GM21786 (cell line): ENCODE results near the gene GALNT2.

Experiments used
- ATAC-seq: cut with Tn5 transposase; IDR thresholded peaks from one replicate; pipeline ENCODE4 v1.9.1; 2021; ENCODE audit not compliant: unreplicated experiment

Gene GALNT2

DNA sequence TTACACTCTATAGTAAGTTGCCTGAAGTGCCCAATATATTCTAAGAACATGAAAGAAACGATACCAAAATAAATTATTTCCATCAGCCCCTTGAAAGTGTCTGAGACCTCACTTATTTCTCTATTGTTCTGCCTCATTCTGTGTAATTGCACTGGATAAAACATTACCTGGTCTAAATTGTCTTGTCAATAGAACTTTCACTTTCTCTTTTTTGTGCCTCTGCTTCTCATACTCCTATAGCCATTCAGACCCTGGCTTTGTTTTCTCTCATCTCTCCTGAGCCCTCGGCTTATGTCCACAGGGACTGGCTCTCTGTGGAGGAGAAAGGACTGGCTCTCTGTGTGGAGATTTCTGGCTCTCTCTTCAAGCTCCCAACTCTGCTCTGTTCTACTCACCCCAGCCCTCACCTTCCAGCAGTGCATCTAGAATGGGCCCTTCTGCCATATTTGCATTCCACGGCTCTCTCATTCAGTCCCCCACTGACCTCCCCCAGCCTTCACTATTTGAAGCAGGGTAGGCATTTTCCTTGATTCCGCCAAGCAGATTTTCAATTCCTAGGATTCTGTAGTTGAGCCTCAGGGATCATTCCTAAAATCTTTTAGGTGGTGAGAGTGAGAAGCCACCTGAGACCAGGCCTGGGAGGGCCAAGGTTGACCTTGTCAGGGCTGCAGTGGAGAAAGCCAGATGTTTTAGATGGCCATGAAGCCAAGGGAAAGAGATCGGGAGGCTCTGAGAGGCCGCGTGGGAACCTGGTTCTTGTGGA is 15.9 kb upstream of the GALNT2 start:
- no peak for ATAC-seq

DNA sequence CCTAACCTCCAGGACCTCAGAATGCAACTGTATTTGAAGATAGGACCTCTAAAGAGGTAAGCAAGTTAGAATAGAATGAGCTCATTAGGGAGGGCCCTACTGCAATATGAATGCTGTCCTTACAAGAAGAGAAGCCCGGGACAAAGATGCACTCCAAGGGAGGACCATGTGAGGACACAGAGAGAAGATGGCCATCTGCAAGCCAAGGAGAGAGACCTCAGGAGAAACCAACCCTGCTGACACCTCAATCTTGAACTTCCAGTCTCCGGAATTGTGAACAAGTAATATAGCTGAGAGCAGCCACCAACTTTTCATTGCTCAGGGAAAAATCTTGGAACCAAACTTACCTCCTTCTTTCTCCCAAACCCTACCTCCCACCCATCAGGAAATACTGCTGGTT is 15.0 kb upstream of the GALNT2 start:
- no peak for ATAC-seq

DNA sequence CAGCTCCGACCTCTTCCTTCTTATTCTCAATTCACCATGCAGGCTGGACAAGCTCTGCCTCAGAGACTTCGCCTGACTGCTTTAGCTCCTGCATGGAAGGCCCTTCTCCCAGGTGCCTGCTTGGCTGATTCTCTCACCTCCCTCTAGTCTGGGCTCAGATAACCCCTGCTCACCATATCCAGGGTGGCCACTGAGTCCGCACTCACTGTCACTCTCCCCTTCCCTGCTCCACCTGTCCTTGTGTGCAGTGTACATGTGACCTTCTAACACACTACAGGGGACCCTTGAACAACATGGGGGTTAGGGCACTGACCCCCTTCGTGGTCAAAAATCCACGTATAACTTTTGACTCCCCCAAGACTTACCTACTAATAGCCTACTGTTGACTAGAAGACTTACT is 14.4 kb upstream of the GALNT2 start:
- no peak for ATAC-seq

DNA sequence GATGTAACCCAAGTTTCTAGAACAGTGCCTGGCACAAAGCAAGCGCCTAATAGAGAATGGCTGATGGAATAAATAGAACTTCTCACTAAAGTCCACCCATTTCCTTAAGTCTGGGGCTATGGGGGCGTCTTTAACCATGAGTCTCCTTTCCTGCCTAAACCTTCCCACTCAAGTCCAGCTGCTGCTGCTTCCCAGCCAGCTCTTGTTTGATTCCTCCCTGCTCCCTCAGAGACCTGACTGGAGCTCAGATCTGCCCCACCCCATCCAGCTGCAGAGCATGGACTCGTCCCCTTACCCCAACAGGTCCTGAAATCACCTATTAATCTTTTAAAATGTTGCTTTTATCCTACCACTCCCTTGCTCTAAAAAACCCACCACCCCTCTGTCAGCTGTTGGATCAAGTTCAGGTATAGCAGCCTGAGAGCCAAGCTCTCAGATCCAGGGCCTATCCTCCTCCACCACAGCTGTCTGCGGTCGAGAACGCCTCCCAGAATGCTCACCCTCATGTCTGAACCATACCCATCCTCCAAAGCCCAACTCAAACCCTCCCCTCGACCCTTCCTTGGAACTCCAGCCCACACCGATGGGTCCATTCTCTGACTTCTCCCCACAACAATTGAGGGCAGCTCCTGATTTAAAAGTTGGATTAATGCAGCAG is 12.8 kb upstream of the GALNT2 start:
- no peak for ATAC-seq

DNA sequence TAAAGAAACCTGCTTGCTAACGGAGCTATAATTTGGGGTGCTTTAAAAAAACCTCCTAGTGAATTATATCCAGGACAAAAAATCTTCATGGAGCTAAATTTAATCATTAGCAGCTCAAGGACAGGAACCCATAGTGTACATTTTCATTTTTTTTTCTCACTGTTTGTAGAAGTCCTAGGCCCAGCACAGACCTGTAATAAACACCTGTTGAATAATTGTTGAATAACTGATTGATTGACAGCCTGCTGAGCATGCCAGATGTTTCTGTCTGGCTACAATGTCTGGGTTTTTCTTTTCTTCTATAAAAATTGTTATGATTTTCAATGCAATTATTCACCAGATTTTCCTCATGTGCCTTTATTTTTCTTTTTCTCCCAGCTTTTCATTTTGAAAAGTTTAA is 10.9 kb upstream of the GALNT2 start:
- ATAC-seq, result no peak

DNA sequence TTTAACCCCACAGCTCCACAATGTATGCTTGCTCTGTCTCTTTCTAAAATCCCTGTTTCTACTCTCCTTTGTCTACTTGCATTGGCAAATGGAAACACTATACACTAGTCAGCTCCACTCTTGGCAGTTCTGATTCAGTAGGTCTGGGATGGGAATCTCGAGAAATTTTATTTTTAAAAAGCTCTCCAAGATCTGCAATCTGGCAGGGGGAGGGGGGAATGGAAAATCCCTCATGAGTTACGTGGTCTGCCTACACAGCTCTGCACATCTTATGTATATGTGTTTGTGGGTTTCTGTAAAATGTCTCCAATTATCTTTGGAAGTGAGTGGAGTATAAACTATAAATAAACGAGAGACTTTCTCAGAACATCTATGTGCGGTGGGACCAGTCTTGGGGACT is 9.9 kb upstream of the GALNT2 start:
- no peak for ATAC-seq

DNA sequence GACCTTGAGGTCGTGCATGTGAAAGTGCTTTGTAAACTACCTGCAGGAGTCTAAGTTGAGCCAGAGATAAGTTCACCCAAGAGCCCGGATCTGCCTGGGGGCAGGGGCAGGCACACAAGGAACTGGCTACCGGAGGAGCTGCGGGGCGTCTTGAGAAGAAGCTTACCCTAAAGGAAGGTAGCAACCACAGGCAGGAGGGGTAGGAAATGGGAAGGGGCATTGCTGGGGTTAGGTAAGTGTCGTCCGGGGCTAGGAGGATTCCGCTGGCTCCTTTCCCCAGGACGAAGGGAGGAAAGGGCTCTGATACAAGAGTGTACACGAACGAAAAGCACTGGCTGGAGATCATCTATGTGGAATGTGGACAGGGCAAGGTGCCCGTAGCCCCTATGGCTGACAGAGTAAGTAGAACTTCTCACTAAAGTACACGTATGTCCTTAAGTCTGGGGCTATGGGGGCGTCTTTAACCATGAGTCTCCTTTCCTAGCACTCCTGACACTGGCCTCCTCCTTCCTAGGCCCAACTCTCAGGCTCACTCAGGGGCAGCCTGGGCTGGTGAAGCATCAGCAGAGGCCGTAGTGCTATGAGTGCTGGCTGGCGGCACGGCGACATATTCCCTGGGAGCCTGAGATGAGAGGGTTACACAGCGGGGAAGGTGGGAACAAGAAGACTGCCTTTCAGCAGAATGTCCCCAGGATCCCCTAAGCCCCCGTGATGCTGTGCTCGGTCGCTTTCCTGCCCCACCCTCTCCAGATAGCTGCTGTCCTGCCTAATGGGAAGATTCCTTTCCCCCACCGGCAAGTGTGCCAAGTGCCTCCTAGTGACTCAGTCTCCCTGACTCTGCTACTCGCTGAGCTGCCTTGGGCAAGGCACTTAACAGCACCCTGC is 9.1 kb upstream of the GALNT2 start:
- no peak for ATAC-seq

DNA sequence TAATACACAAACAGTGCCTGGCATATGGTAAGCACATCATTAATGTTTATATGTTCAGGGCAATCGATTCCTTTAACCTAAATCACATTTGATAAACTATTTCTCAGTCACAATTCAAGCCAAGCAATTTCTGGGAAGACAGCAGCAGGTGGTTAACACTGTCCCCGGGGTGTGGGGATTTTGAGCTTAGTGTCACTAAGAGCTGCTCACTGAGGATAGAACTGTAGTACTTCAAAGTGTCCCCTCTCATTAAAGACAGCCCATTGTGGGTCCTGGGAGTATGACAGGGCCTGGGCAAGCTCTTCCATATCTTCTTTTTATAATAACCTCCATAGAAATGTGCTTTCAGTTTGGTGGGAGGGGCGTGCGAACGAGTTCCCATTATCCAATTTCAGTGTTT is 8.4 kb upstream of the GALNT2 start:
- no peak for ATAC-seq

DNA sequence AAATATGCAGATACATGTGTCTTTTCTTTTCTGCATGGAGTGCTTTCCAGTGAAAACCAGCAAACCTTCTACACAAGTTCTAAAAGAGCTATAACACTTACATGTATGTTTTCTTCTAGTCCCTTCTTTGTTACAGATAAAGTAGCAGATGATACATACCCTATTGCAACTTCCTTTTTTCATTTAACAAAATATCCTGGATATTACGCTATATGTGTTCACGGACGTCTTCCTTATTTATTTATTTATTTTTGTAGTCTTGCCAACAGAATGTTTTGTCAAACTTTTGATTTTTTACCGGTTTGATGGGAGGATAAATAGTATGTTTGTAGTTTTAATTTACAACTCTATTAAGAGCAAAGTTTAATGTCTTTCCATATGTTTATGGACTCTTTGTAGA is 5.2 kb upstream of the GALNT2 start:
- ATAC-seq, result no peak

DNA sequence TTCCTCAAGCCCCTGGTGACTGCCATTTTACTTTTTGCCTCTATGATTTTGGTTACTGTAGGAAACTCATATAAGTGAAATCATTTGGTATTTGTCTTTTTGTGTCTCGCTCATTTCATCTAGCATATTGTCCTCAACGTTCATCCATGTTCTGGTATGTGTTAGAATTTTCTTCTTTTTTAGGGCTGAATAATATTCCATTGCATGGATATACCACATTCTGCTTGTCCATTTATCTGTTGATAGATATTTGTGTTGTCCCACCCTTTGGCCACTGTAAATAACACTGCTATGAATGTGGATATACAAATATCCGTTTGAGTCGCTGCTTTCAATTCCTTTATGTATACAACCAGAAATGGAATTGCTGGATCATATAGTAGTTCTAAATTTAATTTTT is 4.5 kb upstream of the GALNT2 start:
- ATAC-seq, result no peak

DNA sequence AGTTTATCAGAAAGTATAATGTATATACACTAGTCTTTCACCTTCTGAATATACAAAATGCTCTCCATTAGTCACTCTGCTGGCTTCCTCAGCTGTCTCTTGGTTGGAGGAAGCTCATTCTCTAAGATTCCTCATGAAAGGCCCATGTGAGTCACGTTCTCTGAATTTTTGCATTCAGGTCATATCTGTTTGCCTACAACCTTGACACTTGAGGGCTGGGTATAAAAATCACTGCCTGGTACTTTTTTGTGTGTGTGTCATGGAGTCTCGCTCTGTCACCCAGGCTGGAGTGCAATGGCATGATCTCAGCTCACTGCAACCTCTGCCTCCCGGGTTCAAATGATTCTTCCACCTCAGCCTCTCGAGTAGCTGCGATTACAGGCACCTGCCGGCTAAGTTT is 2.8 kb upstream of the GALNT2 start:
- ATAC-seq, result no peak

DNA sequence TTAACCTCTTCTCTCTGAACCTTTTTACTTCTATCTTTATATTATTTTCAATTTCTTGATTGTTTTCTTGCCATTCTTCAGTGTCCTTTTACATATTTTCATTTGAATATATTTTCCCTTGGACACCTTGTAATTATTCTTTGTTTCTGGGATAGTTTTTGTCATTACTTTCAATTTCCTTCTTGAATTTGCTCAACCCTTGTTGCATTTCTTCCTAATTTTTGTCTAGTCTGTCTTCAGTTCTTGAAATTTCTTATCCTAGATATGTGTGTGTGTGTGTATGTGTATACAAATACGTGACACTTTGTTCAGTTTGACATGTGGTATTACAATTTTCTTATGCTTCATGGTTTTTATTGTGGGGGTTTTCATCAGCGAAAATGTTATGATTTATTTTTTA is 1.9 kb upstream of the GALNT2 start:
- ATAC-seq, result no peak

DNA sequence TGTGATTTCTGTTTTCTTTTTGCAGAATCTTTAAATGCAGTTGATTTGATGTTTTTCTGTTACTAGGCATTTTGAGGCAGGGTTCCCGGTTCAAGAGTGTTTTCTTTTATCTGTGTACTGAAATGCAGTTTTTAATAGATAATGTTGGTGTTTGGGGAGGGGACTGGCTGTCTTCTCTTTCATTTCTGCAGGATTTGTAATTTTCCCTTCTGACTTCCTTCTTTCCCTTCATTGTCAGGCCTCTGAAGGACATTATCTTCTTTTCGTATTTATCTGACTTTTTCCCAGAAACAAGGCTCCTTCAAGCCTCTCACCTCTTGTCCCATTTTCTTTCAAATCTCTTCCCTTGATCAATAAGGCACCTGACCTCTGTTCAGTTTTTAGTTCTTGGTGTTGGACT is 1.5 kb upstream of the GALNT2 start:
- no peak for ATAC-seq

DNA sequence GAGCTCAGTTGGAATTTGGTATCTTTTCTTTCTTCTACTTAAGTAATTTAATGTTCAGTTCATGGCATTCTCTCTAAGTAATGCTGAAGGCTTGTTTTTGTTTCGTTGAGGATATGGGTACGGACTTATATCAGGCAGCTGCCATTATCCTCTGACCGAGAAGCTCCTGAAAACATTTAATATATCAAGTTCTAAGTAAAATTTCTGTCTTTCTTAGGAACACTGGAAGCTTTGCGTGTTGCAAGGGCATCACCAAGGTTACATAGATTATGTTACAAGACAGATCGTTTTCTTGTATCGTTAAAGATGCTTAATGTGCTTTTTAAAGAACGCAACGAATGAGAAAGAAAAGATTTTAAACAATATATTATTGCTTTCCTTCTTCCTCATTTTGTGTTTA is 1.0 kb upstream of the GALNT2 start:
- no peak for ATAC-seq

DNA sequence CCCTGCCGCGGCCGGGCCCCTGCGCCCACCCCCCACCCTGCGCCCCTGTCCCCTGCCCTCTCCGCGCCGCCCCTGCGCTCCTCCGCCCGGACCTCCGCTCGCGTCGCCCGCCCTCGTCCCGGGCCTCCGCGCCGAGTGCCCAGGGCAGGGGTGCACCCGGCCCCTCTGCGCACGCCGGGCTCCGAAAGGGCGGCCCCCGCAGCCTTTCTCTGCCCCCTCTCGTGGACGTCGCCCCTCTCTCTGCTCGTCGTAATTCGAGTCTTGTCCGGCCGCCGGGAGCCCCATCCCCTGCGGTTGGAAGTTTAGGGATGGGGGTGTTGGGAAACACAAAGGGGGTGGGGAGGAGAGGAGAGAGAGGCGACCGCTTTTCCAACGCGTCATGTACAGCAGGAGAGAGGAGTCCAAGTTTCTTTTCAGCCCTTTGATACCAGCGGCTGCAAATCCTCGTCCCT is 407 bp downstream of the GALNT2 start:
- no peak for ATAC-seq

DNA sequence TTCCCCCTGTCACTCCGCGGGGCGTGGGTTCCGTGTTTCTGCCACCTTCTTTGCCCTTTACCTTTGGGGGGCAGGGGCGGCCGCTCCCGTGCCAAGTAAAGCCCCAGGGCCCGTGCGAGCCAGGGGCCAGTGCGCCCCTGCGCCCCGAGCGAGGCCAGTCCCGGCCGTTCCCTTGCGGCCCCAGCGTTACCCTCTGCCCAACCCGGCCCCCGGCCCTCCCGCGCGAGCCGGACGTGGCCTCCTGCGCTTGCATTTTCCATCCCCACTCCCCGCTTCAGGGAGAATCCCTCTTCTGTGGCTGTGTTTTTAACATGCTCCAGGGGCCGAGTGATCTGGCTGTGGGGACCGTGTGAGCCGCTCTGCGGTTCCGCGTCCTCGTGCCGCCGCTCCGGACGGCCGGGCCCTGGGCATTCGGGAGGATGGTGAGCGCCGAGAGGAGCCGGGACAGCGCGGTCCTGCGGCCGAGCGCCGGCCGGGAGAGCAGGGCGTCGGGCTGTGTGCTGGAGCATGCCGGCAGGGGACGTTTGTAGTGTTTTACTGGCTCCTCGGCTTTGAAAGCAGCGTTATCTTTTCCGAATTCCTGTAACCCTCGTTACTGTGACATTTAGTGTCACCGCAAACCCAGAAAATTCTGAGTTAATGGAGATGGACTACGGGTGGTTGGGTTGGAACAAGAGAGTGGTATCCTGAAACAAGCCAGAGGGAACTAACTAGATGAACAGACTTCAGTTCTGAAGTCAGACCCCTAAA is 1.0 kb downstream of the GALNT2 start:
- no peak for ATAC-seq

DNA sequence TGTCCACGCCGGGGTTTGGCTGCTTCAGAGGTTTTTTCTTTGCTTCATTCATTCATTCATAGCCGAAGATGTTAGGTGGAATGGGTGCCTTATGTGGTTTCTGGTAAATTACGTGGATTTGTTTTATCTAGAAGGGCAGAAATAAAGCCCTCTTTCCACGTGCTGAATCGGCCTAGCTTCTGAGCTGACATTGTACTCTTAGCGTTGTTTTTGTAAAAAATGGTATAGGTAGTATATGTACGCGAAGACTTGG is 1.5 kb downstream of the GALNT2 start:
- no peak for ATAC-seq

DNA sequence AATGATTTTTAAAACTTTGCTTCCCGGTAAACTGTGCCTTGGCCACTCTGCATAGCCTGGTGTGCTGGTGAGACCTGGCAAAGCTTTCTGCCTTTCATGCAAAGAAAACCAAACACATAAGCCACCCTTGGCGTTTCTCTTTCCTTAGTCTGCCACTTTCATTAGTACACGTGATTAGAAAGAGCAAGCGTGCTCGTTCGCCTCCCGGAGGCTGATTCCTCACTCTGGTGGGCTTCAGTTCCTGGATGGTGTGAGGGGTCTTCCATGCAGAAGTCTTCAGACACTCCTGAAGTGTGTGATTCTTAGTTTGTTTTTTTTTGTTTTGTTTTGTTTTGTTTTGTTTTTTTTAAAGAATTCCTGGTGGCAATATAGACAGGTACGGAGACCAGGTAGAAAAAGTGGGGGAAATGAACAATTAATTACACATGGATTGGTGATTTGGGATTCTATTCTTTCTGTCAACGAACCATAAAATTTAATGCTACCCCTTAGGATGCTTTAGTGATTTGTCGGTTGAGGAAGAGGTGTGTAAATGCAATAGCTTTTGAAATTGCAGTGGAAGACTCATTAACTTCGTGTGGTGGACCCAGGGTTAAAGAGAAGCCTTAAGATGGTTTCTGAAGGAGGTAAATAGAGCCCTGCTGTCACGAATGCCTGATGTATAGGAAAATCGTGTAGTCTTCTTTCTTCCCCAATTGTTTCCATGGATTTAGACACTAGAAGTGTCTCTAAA is 2.1 kb downstream of the GALNT2 start:
- no peak for ATAC-seq

DNA sequence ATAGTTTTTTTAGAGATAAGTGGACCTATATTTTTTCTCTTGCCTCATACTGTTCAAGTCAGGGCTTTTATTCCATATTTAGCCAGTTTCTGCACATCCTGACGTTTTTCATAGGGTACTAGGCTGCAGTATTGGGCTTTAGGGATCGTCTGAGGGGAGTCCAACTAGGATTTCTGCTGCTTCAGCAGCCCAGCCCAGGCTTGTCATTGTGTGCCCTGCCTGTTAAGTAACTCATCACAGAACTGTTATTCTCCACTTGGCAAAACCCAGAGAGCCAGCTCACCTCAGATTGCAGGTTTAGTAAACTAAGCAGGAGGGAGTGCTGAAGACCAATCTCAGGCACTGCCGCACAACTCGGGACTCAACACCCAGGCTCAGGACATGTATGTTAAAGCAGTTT is 2.8 kb downstream of the GALNT2 start:
- ATAC-seq, result no peak

DNA sequence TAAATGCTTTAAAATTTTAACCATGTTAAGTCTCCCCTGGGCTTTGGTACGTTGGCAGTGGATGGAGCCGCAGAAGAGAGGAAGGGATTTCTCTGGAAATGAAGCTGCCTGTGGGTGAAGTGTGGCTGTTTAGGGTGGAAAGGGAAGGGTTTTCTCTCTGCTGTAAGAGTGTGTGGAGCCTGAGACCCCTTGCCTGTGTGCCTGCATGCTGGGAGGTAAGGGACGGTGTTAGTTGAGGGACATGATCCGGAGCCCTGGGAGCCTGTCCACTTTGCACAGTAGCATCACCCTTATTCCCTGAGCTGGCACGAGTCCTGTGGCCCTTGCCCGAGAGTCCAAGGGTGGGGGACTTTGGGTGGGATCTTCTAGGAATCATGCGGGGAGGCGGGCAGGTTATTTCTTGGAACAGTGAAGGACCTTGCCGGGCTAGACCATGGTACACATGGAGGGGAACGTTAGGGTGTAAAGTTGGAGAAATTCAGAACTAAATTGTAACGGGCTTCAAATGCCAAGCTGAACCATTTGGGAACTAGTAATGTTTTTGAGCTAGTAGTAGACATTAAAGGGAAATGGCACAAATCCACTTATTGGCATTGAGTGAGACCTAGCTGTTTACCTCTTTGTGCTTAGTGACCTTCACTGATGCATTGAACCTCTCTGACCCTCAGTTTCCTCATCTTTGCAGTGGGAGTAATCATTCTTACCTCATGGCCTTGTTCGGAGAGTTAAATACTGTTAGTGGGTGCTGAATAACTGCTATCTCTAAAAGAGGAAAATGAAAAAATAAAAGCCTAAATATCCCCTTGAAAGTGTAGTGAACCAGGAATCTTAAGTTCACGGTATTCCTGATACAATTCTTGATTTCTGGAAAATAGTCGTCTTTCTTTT is 3.5 kb downstream of the GALNT2 start:
- no peak for ATAC-seq
